ENCODE data around the gene MTRR.

Gene MTRR

DNA sequence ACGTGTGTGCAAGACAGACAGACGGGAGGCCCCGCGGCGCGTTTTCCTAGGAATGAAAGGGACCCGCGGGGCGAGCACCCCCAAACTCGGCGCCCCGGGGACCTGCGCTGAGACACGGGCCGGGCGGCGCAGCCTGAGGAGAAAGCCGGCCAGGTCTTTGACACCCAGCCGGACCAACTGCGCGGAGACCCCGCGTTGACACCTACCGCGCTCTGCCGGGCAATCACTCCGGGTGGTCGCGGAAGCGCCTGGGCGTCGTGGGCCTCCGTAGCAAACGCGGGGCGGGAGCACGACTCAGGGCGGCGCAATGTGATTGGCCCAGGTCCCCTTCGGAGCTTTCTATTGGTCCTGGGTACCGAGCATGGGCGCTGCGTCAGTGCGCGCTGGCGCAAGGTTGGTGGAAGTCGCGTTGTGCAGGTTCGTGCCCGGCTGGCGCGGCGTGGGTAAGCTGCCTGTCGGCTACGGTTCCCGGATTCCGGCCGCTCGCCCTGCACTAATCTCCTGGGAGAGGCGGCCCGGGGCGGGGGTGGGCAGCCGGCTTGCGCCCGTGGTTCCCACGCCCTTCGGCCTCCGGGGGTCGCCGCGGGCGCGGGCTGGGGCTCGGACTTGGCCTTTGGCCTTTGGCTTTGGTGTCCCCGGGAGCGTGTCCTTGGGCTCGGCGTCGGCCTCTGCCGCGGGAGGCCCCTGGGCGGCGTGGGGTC lies at the start of gene MTRR, which contains the start of gene FASTKD3:
Gene MTRR, plus strand, starts transcription at position 376 of the 701 bp plus-strand sequence. CDS start 1,647 bp downstream, outside the sequence.
Gene FASTKD3, minus strand, starts transcription at position 259 of the 701 bp plus-strand sequence. CDS start 948 bp downstream, outside the sequence.
- intact Hi-C loops (cut with DNase I) = no loop called here
- DNase-seq = peak; percentile 92 to 99 (median 96)

DNA sequence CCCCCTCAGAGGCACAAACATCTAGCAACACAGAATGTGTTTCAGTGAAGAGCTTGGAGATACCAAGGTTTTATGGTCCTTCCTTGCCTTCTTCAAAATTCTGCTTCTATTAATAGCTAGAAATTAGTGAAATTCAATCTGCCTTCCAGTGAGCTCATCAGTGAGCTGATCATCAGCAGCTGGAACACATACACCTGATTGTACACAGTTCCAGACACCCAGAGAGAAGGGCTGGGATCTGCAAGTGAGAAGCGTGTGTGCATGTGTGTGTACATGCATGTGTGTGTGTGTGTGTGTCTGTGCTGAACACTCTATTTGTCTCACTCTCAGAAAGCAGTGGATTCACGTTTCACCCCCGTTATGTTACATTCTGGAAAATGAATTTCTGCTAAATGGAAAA lies 46.5 kb upstream of the MTRR start:
- intact Hi-C loops (cut with DNase I) = no loop called here
- DNase-seq = no peak

DNA sequence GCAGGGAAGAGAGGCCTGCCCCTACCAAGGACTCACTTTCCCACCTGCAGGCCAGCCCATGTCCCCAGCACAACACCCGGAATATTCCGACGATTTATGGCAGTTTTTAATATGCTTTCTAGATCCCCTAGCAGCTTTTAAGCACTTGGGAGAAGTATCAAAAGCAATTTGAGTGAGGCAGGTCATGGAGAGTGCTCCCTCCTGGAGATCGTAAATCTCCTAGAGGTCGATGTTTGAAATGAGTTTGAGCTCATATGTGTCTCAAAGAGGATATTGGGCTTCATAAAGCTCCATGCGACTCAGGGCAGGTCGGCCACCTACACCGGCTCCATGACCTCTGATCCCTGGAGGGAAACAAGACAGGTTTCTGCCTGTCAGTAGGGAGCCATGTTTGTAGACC lies 45.4 kb upstream of the MTRR start:
- intact Hi-C loops (cut with DNase I) = no loop called here
- no peak for DNase-seq

DNA sequence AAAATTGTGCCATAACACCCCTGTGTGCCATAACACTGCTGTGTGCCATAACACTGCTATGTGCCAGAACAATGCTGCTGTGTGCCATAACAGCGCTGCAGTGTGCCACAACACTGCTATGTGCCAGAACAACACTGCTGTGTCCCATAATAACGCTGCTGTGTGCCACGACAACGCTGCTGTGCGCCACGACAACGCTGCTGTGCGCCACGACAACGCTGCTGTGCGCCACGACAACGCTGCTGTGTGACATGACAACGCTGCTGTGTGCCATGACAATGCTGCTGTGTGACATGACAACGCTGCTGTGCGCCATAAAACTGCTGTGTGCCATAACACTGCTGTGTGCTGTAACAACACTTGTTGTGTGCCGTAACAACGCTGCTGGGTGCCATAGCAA lies 44.0 kb upstream of the MTRR start:
- no peak for DNase-seq
- intact Hi-C loops (cut with DNase I) = no loop called here

DNA sequence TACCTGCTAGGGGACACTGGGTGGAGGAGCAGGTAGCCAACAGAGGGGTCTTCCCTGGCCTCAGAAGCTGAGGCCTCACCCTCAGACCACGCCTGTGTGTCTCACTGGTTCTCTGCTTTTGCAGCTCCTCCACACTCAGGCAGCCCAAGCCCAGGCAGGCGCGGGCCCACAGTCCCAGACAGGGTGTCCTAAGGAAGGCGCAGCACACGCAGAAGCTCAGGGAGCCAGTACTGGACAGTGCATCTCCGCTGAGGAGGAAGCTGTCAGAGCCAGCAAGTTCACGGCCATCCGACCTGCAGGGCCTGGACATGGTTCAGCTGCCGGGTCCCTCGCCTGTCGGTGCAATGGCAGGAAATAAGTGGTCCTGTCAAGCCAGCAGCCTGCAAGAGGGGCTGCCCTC lies 43.3 kb upstream of the MTRR start:
- intact Hi-C loops (cut with DNase I) = no loop called here
- no peak for DNase-seq

DNA sequence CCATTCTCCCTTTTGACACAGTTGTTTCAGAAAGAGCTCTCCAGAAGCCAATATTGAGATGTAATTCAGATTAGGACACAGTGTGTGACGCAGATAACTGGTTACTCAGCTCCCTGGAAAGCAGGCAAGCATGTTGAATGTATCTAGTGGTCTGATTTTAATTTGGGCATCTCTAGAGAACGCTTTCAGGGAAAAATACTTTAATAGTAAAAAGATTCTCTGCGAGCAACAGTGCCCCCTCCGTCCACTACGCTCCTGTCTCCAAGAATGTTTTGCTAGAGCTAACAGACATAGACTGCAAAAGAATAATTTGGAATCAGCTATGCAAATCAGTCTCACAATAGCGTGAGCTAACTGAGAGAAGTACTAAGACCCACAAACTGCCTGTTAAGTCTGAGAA lies 41.3 kb upstream of the MTRR start:
- intact Hi-C loops (cut with DNase I) = no loop called here
- DNase-seq = peak in 1 of 10 donors; percentile 23

DNA sequence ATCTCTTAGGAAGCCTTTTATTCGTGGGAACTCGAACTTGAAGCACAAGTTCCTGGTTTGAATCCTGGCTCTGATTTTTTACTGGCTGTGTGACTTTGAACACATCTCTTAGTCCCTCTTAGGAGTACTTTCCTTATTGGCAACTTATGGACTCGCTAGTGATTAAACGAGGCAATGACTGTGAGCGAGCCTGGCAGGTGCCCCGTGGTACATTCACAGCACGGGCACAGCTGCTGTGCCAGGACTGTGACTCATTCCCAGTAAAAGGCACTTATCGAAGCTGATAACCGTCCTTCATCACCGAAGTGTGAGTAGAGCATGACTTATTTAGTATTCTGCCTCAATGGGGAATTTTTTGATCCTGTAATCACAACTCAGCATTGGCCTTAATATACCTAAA lies 40.7 kb upstream of the MTRR start:
- no peak for DNase-seq
- intact Hi-C loops (cut with DNase I) = no loop called here

DNA sequence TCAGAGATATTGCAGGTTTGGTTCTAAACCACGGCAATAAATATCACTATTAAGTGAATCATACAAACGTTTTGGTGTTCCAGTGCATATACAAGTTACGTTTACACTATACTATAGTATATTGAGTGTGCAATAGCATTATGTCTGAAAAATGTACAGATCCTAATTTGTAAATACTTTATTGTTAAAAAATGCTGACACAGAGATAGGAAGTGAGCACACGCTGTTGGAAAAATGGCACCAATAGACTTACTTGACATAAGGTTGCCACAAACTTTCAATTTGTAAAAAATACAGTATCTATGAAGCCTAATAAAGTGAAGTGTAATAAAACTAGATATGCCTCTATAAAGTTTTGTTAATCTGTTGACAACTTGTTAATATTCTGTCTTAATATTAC lies 34.0 kb upstream of the MTRR start:
- intact Hi-C loops (cut with DNase I) = no loop called here
- DNase-seq = no peak

DNA sequence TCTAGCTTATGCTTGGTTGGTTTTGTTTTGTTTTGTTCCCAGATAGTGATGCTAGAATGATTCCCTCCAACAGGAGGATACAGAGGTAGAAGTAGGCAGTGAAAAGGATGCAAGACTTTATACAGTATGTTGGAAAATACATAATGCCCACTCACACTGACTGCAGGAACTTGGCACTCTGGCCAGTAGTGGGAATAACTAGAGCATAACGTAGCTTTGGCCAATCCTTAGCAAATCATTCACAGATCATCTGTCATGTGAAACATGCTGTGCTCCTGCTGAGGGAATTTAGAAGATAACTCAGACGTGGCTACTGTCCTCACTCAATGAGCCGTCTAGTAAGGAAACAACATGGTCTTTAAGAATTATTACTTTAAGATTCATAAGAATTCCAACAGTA lies 31.5 kb upstream of the MTRR start:
- DNase-seq = no peak
- intact Hi-C loops (cut with DNase I) = no loop called here

DNA sequence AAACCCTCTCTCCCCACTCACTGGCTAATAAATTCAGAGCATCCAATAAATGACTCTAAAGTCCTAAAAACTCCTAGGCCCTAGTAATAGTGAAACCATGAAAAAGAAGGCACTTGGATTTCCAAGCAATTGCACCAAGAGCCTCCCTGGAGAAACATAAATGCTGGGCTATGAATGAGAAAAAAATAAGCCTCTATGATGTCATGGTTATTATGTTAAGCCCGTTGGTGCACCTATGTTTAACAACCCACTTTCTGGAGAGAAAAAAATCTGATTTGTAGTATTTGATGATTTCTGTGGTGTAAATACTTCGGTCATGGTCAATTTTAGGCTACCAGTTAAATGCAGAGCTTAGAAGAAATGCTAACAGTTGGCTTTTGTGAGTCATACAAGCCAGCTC lies 26.4 kb upstream of the MTRR start:
- intact Hi-C loops (cut with DNase I) = no loop called here
- DNase-seq = no peak

DNA sequence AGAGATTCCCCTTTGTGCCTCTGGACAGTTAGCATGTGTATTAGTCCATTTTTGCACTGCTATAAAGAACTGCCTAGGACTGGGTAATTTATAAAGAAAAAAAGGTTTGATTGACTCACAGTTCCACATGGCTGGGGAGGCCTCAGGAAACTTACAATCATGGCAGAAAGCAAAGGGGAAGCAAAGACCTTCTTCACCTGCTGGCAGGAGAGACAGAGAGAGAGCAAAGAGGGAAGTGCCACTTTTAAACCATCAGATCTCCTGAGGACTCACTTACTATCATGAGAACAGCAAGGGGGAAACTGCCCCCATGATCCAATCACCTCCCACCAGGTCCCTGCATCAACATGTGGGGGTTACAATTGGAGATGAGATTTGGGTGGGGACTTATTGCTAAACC lies 24.0 kb upstream of the MTRR start:
- intact Hi-C loops (cut with DNase I) = no loop called here
- no peak for DNase-seq

DNA sequence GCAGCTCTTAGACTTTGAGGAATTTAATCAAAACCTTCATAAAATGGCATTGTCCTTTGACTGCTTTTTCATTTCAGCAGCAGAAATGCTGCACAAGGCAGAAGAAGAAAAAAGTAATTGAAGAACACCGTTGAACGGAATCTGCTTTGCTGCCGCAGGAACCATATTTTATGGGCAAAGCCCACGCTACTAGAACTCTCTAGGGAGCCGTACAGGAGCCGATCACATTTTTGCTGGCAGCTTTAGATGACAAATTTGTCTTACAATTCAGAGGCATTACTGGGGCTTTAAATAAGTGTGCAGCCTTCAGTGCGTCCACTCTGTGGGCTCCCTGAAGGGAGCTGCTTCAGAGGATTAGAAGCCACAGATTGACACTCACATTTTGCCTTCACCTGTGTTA lies 23.4 kb upstream of the MTRR start:
- no peak for DNase-seq
- intact Hi-C loops (cut with DNase I) = no loop called here

DNA sequence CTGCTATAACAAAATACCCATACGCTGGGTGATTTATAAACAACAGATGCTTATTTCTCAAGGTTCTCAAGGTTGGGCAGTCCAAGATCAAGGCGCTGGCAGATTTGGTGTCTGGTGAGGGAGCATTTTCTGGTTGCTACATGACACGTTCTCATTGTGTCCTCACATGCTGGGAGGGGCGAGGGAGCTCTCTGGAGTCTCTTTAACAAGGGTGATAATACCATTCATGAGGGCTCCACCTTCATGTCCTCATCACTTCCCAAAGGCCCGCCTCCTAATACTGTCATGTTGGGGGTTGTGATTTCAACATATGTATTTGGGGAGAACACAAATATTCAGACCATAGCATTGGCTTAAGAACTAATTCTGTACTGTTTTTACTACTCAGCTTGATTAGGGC lies 22.6 kb upstream of the MTRR start:
- intact Hi-C loops (cut with DNase I) = no loop called here
- no peak for DNase-seq

DNA sequence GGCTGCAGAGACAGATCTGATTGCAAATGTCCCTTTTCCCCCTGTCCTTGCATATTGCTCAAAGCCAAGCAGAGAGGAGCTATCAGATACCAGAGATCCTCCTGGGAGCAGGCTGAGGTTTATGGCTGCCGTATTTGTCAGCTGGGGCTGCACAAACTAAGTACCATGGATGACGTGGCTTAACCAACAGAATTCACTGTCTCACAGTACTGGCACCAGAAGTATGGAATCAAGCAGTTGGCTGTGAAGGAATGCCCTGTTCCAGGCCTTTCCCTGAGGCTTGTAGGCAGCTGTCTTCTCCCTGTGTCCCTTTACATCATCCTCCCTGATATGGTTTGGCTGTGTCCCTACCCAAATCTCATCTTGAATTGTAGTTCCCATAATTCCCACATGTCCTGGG lies 20.7 kb upstream of the MTRR start:
- intact Hi-C loops (cut with DNase I) = no loop called here
- no peak for DNase-seq

DNA sequence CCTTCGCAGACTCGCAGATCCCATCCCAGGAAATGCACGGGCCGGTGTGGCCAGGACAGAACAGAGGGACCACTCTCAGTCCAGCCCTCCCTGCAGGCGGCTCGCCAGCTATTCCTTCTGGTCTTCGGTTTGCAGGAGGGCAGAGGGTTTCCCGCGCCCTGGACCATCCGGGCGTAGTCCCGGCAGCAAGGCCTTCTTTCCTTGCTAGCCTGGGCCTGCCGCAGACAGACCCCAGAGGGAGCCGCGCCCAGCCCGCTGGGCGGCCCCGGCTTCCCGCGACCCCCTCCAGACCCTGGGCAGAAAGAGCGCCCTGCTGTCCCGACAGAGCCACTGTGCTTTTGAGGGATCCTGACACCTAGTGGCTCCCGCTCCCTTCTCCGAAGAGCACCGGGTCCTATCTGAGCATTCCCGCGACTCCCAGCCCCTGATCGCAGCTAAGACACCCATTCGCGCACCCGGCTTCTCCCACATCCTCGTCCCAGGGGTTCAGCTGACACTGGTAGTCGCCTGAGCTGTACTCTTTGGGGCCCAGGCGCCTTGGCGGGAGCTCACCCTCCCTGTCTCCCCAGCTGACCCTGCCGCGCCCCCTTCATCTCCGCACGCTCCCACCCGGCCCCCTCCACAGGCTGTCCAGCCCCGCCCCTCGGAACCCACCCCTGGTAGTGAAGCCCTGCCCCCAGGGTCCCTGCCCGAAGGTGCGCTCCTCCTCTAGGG lies 19.1 kb upstream of the MTRR start:
- intact Hi-C loops (cut with DNase I) = loop anchor here (10.0 kb wide), 1 partner anchor 455 kb away; the partner anchor contains the start of gene ADCY2
- DNase-seq = peak in 6 of 10 donors; percentile 22 to 91 (median 36)

DNA sequence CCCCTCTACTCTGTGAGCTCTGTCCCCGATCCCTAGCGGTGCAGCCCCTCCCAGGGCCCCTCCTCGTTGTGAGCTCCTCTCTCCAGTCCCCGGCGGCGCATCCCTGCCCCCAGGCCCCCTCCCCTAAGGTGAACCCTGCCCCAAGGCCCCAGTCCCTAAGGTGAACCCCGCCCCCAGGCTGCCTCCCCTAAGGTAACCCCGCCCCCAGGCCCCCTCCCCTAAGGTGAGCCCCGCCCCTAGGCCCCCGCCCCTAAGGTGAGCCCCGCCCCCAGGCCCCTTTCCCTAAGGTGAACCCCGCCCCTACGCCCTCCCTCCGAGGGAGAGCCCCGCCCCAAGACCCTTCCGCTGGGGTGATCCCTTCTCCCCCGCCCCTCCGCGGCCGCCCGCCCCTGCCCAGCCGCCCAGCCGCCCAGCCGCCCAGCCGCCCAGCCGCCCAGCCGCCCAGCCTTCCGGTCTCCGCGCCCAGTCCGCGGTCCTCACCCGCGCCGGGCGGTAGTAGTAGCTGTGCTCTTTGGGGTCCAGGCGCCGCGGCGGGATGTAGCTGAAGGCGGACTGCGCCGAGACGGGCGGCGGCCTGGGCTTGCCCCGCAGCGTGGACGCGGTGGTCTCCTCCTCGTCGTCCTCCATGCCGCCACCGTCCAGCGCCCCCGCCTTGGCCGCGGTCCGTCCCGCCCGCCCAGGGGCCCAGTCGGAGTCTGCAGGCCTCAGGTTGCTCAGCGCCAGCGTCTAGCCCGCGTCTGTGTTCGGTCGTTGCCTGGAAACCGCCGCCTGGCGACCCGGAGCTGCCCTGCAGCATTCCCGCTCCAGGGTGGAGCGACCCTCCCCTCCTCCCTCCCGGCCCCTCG lies 18.3 kb upstream of the MTRR start, which contains the start of gene CFAP90:
Gene CFAP90, minus strand, starts transcription at position 739 of the 845 bp plus-strand sequence. Its CDS starts 112 bp downstream, at position 627.
- intact Hi-C loops (cut with DNase I) = loop anchor here (10.0 kb wide), 1 partner anchor 456 kb away; the partner anchor contains the start of gene ADCY2
- peak in 7 of 10 donors; percentile 33 to 93 (median 63) for DNase-seq

DNA sequence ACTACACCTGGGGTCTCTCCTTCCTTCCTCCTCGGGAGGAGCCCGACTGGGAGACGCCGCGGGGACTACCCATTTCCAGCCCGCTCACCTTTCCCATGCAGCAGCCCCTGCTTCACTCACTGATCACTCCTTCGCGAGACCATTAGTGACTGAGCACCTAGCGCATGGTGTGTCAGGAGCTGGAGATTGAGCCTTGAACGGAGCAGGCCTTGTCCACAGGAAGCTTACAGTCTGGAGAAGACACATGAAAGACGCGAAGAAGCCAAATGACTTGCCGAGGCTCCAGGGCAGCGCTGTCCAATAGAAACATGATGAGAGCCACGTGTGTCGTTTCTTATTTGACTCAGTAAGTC lies 17.7 kb upstream of the MTRR start:
- intact Hi-C loops (cut with DNase I) = loop anchor here (10.0 kb wide), 1 partner anchor 456 kb away; the partner anchor contains the start of gene ADCY2

DNA sequence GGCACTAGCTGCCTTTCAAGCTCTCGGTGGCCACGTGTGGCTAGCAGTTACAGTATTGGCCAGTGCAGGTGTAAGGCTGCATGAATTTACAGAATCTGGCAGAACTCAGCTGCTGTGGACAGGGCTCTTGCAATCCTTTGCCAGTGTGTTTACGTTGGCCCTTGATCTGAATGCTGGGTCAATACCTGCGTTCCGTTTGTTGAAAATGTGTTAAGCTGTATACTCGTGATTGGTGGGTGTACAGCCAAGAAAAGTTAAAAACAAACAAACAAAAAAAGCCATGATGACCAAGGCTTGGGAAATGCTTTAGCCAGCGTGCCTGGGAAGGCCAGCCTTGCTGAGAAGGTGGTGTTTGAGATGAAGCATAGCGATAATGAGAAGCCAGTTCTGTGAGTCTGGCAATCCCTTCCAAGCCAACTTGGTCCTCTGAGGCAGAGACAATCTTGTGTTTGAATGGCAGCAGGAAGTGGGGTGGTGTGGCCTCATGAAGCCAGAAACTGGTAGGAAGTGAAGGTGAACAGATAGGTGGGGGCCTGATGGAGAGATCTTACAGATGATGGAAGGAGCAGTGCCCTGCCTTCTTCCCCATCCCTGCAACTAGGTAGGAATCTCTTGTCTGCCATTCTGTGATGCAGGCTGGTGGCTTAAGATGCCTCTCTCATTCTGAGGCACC lies 17.2 kb upstream of the MTRR start:
- DNase-seq = no peak
- intact Hi-C loops (cut with DNase I) = loop anchor here (10.0 kb wide), 1 partner anchor 457 kb away; the partner anchor contains the start of gene ADCY2

More for the DNA sequence above, 17.7 kb upstream of the MTRR start:
- DNase-seq = no peak

DNA sequence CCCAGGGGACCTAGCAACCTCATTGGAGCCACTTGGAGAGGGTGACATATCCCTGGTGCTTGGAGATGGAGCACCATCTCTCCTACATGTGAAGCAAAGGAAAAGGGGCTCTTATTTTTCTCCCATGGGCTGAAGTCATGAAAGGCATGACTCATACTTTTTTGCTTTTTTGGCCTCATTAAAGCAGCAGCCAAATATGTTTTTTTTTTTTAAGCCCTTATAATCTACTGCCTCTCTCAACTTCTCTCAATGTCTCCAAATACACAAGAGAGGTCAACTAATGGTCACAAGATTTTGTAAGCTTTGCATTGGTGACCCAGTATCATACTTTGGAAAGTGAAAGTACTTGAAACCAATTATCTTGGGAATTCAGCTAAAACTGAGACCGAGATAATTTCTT lies 16.4 kb upstream of the MTRR start:
- intact Hi-C loops (cut with DNase I) = loop anchor here (10.0 kb wide), 1 partner anchor 458 kb away; the partner anchor contains the start of gene ADCY2
- DNase-seq = no peak

DNA sequence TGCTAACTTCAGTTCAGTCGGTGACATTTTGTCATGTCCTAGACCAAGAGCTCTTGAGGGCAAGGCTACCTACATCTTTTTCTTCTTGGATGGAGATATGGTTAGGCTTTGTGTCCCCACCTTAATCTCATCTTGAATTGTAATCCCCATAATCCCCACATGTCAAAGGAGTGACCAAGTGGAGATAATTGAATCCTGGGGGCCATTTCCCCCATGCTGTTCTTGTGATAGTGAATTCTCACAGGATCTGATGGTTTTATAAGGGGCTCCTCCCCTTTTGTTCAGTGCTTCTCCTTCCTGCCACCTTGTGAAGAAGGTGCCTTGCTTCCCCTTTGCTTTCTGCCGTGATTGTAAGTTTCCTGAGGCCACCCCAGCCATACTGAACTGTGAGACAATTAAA lies 16.0 kb upstream of the MTRR start:
- no peak for DNase-seq
- intact Hi-C loops (cut with DNase I) = loop anchor here (10.0 kb wide), 1 partner anchor 458 kb away; the partner anchor contains the start of gene ADCY2
